ENCODE results near the gene C11orf91. TPM values are rescaled to one million over a fixed set of nuclear protein-coding genes. Genes with fewer than 3 reads are reported as not detected.

C11orf91 gene
- total RNA-seq, 1 experiment from 2014 or later = 0.22 TPM

GRCh38 chr11:33731723-33732531, 31.3 kb upstream of the C11orf91 start:
- TF ChIP-seq ERG (CRISPR knock-in tag; IDR thresholded peaks at IDR 0.05) (no peak), SMAD4 (CRISPR knock-in tag; IDR thresholded peaks at IDR 0.05) (no peak), MAX (CRISPR knock-in tag; IDR thresholded peaks at IDR 0.05) (no peak), AR (CRISPR knock-in tag; IDR thresholded peaks at IDR 0.05) (no peak), SOX15 (CRISPR knock-in tag; IDR thresholded peaks at IDR 0.05) (no peak), ELF4 (CRISPR knock-in tag; IDR thresholded peaks at IDR 0.05; ENCODE audit: low read depth) (no peak), ZNF121 (CRISPR knock-in tag; IDR thresholded peaks at IDR 0.05) (no peak), TP53 (CRISPR knock-in tag; IDR thresholded peaks at IDR 0.05) (no peak), FOXP4 (CRISPR knock-in tag; IDR thresholded peaks at IDR 0.05) (no peak), TEAD4 (CRISPR knock-in tag; IDR thresholded peaks at IDR 0.05) (no peak), STAT6 (CRISPR knock-in tag; conservative IDR thresholded peaks at IDR 0.05; ENCODE audit: low read depth) (no peak), TCF7 (CRISPR knock-in tag; IDR thresholded peaks at IDR 0.05; ENCODE audit: low read depth) (no peak), PRRX2 (CRISPR knock-in tag; IDR thresholded peaks at IDR 0.05) (no peak), PRDM15 (CRISPR knock-in tag; IDR thresholded peaks at IDR 0.05) (no peak), ATF2 (CRISPR knock-in tag; IDR thresholded peaks at IDR 0.05; ENCODE audit: borderline replicate concordance, low read depth) (no peak), JUN (CRISPR knock-in tag; IDR thresholded peaks at IDR 0.05) (no peak), NFATC4 (CRISPR knock-in tag; IDR thresholded peaks at IDR 0.05) (no peak), GTF2I (CRISPR knock-in tag; conservative IDR thresholded peaks at IDR 0.05) (no peak)
- Mint-ChIP-seq H3K4me3 (no peak overlapping the region), H3K27me3 (ENCODE audit: low read depth) (peaks cover 12% of the 10 kb centered on the region), H3K27ac (no peak overlapping the region), H3K36me3 (peaks cover 10% of the 10 kb centered on the region), H3K9me3 (0 out of 2 replicates have a peak, but pooled peaks cover 6% of the 10 kb centered on the region), H3K4me1 (peaks cover 26% of the 10 kb centered on the region)
- ChIA-PET CTCF (no interaction called here), POLR2A (no interaction called here)
- ATAC-seq (no peak), DNase-seq (ENCODE audit: low spot score) (no peak)
